Prostate gland (tissue), 2 donors: ENCODE results near the gene SSRP1.

ENCODE experiments used
- POLR2A ChIP-seq: fragments of 450-650 bp; IDR thresholded peaks from one replicate; pipeline ENCODE4 v1.6.1; 2016; ENCODE audit warnings: antibody characterized with exemption, mild to moderate bottlenecking
- POLR2AphosphoS5 ChIP-seq: sonication (generic); formaldehyde crosslinking; IDR thresholded peaks from one replicate; pipeline ENCODE4 v1.6.1; 2017; ENCODE audit warnings: antibody characterized with exemption
- TF ChIP-seq, protein P1 (sequence below), 4 experiments: fragments of 200-600 bp in 2 of 4; fragments of 450-650 bp in 2 of 4; sonication (generic) in 2 of 4; IDR thresholded peaks; 1 replicate in 3 of 4; 2 replicates in 1 of 4; pipeline ENCODE4 v1.5.1; 2016 to 2019; ENCODE audit warnings: antibody characterized with exemption in 4 of 4, mild to moderate bottlenecking in 2 of 4, moderate library complexity in 2 of 4

GRCh38 chr11:57354699-57355098, 19.0 kb upstream of the SSRP1 start:
- TF ChIP-seq, protein P1, sequence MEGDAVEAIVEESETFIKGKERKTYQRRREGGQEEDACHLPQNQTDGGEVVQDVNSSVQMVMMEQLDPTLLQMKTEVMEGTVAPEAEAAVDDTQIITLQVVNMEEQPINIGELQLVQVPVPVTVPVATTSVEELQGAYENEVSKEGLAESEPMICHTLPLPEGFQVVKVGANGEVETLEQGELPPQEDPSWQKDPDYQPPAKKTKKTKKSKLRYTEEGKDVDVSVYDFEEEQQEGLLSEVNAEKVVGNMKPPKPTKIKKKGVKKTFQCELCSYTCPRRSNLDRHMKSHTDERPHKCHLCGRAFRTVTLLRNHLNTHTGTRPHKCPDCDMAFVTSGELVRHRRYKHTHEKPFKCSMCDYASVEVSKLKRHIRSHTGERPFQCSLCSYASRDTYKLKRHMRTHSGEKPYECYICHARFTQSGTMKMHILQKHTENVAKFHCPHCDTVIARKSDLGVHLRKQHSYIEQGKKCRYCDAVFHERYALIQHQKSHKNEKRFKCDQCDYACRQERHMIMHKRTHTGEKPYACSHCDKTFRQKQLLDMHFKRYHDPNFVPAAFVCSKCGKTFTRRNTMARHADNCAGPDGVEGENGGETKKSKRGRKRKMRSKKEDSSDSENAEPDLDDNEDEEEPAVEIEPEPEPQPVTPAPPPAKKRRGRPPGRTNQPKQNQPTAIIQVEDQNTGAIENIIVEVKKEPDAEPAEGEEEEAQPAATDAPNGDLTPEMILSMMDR (IDR thresholded peaks at IDR 0.05), result no peak
- TF ChIP-seq POLR2A (no peak), POLR2AphosphoS5 (no peak)
